DMS 273 (cell line): ENCODE data around the gene PPP2R5E.

Experiments
- DNase-seq: peaks from one replicate; lab custom pipeline; 2025; ENCODE audit not compliant: unreplicated experiment; lab: John Stamatoyannopoulos, UW

Gene PPP2R5E

GRCh38 chr14:63435838-63436237 lies 107.3 kb downstream of the PPP2R5E start:
- DNase-seq, result peak; percentile 13

DNA sequence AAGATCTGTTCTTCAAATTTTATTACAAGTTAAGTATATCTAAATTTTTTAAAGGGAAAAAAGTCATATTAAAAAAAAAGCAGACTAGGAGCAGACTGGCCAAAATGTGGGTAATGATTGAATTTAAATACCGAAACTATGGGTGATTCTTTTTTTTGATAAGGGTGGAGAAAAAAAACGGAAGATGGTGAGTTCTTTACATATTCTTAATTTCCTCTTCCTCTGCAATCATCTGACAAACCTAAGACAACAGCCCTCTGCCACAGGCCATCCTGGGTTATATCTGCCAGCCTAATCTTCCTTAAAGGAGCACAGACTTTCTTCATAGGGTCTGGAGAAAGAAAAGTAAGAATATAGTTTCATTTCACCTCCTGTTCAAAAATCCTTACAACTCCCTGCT lies 108.0 kb downstream of the PPP2R5E start:
- no peak for DNase-seq

DNA sequence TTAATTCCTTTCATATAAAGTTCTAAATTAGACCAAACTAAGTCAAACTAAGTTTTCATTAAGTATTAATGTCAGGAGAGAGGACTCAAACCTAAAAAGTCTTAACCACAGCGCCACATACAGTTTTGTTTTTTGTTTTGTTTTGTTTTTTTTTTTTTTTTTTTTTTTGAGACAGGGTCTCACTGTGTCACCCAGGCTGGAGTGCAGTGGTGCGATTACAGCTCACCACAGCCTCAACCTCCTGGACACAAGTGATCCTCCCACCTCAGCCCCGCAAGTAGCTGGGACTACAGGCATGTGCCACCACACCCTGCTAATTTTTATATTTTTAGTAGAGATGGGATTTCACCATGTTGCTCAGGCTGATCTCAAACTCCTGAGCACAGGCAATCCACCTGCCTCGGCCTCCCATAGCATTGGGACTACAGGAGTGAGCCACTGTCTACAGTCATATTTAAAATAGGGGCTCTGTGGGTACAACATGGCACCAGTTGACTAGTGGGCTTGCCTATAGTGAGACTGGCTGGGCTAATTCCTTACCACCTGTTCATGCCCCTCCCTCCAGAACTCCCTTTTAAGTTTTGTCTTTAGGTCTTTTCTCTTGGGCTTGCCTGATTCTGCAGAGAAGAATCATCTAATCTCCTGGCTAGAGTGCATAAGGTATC lies 110.2 kb downstream of the PPP2R5E start:
- no peak for DNase-seq

DNA sequence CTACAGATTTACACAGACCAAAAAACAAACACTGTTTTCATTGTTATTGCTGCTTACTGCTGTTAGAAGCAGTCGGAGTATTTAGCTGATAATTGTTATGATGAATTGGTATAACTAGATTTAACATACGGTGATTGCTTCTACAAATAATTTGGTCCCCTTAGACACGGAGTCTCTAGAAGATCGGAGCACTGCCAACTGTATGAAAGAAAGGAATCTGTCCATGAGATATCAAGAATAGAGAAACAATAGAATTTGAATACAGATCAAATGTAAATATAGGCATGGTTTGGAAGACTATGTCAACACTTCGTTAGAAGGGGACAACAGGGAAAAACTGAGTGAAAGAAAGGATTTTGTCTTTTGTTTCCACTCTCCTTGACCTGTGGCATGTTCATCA lies 110.9 kb downstream of the PPP2R5E start:
- no peak for DNase-seq

- no peak for DNase-seq
Observed at GRCh38 chr14:63431466-63431865, 111.7 kb downstream of the PPP2R5E start.

DNA sequence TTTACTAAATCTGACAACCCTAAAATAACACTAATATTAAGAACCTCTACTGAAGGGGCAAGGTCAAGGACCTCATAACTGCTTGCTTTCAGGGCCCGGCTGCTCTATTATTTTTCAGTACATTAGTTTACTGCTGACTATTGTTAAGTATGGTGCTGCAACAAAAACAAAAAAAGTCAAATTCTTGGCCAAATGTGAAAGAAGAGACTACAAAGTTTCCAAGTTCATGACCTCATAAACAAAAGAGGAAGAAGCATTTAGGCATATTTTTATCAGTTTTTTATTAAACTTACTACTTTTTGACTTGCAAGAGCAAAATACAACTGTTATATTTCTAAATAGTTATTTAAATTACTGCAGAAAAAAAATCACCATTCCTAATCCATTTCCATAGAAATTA lies 114.7 kb downstream of the PPP2R5E start:
- DNase-seq, result no peak

DNA sequence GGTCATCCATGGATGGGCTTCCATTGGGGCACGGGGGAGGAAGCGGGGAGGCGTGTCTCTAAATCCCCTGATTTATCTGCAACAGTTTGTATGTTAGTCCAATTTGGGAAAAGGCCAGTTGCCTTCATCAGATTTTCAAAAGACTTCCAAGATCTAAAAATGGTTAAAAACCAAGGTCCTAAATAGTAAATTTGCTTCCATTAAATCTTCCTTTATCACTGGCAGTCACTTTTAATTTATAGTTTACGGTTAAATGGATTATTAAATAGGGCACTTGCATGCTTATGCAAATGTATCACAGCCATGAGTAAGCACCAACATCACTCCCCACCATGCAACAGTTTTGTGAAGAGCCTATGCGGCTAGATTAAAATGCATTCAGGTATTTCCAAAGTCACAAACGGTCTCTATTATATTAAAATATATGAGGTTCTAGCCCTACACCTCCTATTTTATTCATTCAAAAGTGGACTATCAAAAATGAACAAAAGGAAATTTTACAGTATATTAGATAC lies 116.3 kb downstream of the PPP2R5E start:
- DNase-seq, result no peak

DNA sequence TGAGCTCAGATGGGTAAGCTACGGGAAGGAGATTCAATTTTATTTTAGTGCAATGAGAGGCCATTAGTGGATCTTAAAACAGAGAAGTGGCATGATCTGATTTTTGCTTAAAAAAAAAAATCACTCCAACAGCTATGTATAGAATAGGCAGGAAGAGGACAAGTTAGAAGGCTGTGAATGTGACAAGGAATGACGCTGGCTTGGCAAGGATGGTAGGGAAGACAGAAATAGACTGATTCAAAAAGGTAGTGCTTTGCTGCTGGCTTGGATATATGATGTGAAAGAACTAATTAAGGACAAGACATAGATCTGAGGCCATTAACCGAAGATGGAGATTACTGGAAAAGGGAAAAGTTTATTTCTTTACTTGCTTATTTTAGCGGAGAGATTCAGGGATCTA lies 119.3 kb downstream of the PPP2R5E start:
- DNase-seq, result no peak

GRCh38 chr14:63423381-63423780 lies 119.8 kb downstream of the PPP2R5E start:
- DNase-seq, result no peak

DNA sequence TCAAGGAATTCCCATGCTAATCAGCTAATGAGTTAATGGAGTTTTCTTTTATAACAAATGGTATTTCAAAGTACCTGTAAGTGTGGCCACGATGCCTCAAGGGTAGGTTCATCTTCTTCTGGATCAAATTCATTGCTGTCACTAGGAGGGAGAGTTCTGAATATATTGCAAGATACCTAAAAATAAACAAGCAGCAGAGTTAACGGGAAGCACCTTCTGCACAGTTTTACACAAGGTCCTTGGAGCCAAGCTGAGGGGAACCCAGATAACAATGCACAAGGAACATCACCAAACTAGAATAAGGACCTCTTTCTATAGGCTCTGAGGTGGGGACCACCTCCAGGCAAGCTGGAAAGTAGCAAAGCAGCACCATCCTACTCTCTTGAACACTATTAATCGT lies 121.3 kb downstream of the PPP2R5E start:
- DNase-seq, result no peak

GRCh38 chr14:63421226-63421625 lies 122.0 kb downstream of the PPP2R5E start:
- DNase-seq, result no peak

DNA sequence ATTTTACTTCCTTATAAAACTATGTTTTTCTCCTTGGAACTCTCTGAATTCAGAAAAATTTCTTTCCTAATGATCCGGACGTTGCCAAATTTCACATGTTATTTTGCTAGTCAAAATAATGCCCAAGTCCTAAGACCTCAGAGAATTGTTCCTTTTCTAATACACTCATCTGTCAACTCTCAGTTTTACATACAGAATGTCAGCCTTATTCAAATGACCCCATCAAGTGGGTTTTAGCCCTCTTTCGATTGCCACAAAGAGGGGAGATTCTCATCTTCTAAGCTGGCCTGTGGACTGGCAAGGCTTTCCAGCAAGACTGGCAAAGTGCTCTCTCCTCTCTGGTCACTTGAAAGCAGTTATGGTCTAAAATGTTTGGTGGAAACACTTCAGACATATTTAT lies 125.2 kb downstream of the PPP2R5E start:
- DNase-seq, result no peak

GRCh38 chr14:63413009-63413408 lies 130.2 kb downstream of the PPP2R5E start:
- DNase-seq, result no peak

GRCh38 chr14:63406333-63406732 lies 136.8 kb downstream of the PPP2R5E start:
- no peak for DNase-seq

DNA sequence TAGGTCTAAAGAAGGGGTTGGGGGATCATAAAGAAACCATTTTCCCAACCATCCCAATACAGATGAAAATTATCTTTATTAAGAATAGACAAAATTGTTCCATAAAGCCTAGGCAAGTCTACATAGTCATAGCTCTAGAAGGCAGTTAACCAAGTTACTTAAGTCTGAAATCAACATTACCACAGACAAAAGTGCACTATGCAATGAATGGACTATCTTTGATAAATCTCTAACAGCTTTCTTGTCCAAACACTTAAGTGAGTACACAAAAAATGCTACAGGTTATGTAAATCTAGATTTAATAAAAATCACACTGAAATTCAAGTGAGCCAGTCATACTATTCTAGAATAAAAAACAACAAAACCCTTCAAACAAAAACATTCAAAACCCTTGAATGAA lies 137.5 kb downstream of the PPP2R5E start:
- no peak for DNase-seq

- DNase-seq, result no peak
Observed at GRCh38 chr14:63404906-63405305, 138.3 kb downstream of the PPP2R5E start.

- DNase-seq, result no peak
Observed at GRCh38 chr14:63401646-63402045, 141.5 kb downstream of the PPP2R5E start.

DNA sequence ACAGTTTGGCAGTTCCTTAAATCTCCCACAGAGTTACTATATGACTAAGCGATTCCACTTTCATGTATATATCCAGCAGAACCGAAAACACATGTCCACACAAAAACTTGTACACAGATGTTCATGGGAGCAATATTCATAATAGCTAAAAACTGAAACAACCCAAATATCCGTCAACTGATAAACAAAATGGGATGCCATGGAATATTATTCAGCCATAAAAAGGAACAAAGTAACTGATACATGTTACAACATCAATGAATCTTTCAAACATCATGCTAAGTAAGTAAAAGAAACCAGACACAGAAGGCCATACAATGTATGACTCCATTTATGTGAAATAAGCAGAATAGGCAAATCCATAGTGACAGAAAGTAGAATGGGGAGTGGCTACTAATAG lies 144.2 kb downstream of the PPP2R5E start:
- DNase-seq, result no peak

DNA sequence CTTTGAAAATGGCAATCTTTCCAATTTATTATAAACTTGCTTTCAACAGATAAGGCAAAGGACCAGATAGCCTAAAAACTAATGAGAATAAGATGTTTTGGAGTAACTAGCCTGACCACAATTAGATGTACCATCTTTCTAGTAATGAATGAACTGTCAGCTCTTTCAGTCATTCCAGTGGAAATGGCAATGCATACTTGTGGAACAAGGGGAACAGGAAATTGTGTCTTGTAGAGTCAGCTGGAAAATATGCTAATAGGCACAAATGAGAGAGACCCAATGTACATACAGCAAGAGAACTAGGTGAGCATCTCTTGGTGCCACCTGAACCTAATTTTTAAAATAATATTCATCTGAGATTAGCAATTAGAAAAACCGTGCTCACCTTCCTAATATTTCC lies 148.3 kb downstream of the PPP2R5E start:
- DNase-seq, result no peak

DNA sequence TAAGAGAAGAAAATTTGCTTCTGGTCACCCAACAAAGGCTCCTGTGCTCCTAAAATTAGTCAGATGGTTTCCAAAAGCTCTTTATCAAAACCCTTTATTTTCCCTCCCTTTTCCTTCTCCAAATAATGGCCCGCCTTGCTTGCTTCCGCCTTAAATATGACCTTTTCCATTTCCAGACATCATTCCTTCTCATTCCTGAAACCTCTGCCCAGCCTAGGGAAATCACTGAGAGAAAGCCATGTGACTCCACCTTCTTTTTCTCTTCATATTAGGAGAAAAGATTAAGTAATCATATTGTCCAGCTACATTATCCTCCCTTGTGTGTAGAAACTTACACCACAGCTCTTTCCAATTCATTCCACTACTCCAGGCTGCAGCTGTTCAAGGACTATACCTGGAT lies 148.7 kb downstream of the PPP2R5E start:
- no peak for DNase-seq

DNA sequence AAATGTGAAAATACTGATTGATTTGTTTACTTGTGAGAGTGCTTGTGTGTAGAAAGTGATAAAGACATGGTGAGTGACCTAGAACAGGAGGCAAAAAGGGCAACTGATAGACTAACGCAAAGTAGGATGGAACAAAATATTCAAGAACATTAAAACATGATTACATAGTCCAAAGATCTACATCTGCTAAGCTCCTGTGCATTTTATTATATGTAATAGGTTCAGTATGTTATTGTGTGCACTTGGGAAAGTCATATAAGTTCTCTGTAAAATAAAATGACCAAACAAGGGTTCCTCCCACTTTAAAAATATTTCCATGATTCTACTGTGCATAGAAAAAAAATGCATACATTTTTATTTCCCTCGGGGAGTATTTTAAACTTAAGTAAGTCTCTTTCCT lies 150.2 kb downstream of the PPP2R5E start:
- no peak for DNase-seq

- DNase-seq, result peak; percentile 8
Observed at GRCh38 chr14:63392236-63392635, 150.9 kb downstream of the PPP2R5E start.

GRCh38 chr14:63388766-63389431 lies 154.3 kb downstream of the PPP2R5E start:
- DNase-seq, result peak; percentile 71
